Skin epidermis (tissue), 12 donors: Measurements from ENCODE around the gene MBIP.
A peak's percentile ranks its signal among the peaks of the same experiment; 100 is the strongest.
"Not testable (repeated sequence)": the region's sequence is repeated elsewhere in the genome, so short reads cannot be mapped to it uniquely, and the experiment has no call there.

Experiments
- H3K27ac ChIP-seq, 21 experiments: fragments of 200-600 bp; sonication (generic) in 11 of 21; one replicate each; pipeline ENCODE4 v1.5.0; 2020; ENCODE audit warnings: mild to moderate bottlenecking in 3 of 21, inconsistent platforms in 2 of 21, moderate library complexity in 2 of 21
- H3K4me3 ChIP-seq, 7 experiments: fragments of 200-600 bp; sonication (generic) in 2 of 7; one replicate each; pipeline ENCODE4 v1.5.0; 2020; ENCODE audit warnings: inconsistent platforms in 2 of 7, mild to moderate bottlenecking in 2 of 7, moderate library complexity in 1 of 7

The MBIP gene

DNA sequence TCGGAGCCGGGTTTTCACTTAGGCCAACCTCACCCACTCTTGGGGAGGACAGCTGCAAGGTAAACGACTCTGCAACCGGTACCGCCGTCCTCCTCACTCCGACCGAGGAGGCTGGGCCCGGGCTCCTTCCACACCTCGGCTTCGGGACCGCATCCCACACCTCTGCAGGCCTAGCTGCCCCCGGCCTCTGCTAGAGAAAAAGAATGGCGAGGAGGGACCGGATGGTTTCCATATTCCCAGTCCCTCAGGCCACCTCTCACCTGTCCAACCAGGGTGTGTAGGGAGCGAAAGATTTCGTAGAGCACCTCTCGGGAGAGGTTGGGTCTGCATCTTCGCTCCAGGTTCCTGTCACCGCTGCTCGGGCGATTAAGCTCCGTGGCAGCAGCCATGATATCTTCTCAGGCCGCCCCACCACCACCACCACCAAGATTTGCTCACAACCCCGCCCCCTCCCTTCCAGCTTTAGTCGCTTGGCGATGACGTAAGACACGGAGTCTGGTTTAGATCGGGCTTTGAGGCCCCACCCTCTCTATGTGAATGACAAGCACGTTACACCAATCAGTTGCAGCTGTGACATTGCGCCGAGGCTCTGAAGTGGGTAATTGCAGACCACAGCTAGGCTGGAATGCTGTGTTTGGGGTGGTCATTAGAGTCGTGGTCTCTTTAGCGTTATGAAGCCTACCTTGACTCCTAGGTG is at the start of gene MBIP:
Gene MBIP (minus strand): TSS at position 438 of the 697 bp plus-strand sequence. CDS start 49 bp downstream, at position 389.
- peak within 1 kb of the TSS; percentile 47 to 92 (median 86) for H3K27ac ChIP-seq
- peak within 1 kb of the TSS; percentile 54 to 96 (median 76) for H3K4me3 ChIP-seq

DNA sequence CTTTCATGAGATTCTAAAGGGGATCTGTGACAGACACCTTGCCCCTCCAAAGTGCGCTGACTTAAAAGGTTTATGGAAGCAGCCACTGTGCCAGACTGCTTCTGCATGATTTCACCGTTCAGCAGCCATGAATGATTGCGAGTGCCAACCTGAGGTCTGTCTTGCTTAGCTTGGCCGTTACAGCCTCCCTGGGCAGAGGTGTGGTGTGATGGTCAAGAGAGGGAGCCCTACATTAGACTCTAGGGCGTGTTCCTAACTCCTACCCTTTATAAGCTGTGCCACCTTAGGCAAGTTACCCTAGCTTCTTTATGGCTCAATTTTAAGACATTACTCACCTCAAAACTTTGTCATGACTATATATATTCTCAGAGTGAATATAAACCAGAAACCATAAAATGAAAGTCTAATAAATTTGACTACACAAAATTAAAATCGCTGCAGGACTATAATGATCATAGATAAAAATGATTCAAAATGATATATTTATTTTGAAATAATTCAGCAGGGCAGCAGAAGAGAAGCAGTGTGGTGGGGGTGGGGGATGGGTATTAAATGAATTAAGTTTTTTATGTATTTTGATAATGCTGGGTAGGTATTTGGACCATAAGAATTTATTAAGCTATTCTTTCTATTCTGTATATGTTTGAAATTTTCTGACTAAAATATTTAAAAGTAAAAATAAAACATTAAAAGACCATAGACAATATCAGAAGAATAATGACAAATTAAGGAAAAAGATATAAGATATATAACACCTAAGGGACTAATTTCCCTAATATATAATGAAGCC is 47.7 kb upstream of the MBIP start:
- Histone ChIP-seq H3K4me3 (no peak overlapping the region), H3K27ac (no peak overlapping the region)

- Histone ChIP-seq H3K4me3 (no peak overlapping the region), H3K27ac (no peak overlapping the region)
Measured at GRCh38 chr14:36365766-36366165, 45.3 kb upstream of the MBIP start.

DNA sequence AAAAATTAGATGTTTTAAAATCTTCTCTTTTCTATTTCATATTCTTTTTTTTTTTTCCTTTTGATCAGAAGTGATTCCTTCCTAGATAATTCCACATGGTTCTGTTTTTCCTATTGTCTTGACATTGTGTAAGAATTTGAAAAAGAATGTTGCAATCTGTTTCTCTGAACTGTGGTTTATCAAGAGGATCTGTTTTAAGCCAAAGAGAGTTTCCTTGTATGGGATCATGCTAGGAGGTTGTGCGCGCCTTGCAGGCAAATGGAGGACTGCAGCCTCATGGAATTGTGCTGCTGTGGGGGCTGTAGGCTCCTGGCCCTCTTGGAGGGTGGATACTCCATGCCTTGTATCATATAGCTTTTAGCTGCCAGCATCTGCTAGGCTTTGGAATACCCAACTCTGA is 43.3 kb upstream of the MBIP start:
- no peak overlapping the region for H3K27ac ChIP-seq
- no peak overlapping the region for H3K4me3 ChIP-seq

DNA sequence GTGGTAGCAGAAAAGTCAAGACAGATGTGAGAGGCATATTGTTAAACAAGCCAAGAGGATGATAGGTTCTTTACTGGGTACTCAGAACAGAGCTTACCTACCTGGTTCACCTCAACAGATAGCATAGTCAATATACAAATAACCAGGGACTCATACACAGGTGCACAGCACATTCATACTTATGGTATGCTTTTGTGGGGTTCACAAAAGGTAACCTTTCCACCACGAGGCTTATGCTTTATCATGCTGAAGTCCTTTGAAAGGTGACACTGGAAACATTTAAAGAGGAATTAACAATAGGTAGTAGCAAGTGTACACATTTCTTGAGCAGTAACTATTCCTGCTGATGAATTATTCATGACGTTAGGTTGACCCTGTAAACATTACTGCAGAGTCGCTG is 42.2 kb upstream of the MBIP start:
- Histone ChIP-seq H3K27ac (no peak overlapping the region), H3K4me3 (no peak overlapping the region)

- H3K4me3 ChIP-seq, result no peak overlapping the region
- no peak overlapping the region for H3K27ac ChIP-seq
Measured at GRCh38 chr14:36361210-36361853, 40.9 kb upstream of the MBIP start.

- H3K4me3 ChIP-seq, result no peak overlapping the region
- H3K27ac ChIP-seq, result no peak overlapping the region
Measured at GRCh38 chr14:36356862-36357261, 36.4 kb upstream of the MBIP start.

DNA sequence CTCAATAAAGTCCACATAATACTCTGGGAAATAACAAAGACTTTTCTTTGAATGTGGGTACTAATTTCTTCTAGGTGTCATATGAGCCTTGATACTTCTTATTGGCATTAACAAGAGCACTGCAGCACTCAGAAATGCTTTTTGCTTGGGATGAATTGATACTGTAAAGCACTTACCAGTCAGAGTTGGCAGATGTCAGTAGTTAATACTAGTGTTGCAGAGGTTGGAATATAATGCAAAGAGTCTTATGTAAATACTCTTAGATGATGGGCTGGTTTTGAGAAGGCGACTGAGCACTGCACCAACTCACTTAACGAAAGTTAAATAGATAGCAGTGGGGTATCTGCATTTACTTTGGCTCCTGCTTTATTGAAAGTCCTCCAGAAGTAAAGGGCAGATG is 25.6 kb upstream of the MBIP start:
- no peak overlapping the region for H3K27ac ChIP-seq
- H3K4me3 ChIP-seq, result no peak overlapping the region

DNA sequence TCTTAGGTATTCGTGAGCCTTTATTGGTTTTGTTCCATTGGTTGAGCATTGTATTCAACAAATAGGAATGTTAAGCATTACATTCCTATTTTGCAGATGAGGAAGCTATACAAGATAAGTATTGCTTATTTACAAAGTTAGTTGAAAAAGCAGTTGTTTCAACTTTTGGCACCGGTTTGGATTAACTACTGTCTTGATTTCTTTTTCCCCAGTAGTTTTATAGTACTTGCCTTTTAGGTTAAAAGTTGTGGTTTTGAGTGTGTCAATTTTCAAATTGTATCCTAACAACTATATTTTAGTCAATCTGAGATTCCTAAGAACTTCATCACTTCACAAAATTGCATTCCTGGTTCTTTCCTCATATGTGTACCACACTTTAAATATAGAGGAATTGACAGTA is 23.8 kb upstream of the MBIP start:
- no peak overlapping the region for H3K27ac ChIP-seq
- H3K4me3 ChIP-seq, result no peak overlapping the region

DNA sequence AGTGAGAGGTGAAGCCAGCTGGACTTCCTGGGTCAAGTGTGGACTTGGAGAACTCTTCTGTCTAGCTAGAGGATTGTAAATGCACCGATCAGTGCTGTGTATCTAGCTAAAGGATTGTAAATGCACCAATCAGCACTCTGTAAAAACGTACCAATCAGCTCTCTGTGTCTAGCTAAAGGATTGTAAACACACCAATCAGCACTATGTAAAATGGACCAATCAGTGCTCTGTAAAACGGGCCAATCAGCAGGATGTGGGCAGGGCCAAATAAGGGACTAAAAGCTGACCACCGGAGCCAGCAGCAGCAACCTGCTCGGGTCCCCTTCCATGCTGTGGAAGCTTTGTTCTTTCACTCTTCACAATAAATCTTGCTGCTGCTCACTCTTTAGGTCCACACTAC is 21.4 kb upstream of the MBIP start:
- not testable (repeated sequence) for H3K4me3 ChIP-seq, H3K27ac ChIP-seq

GRCh38 chr14:36340276-36340890 is 19.9 kb upstream of the MBIP start:
- H3K4me3 ChIP-seq, result no peak overlapping the region
- no peak overlapping the region for H3K27ac ChIP-seq

DNA sequence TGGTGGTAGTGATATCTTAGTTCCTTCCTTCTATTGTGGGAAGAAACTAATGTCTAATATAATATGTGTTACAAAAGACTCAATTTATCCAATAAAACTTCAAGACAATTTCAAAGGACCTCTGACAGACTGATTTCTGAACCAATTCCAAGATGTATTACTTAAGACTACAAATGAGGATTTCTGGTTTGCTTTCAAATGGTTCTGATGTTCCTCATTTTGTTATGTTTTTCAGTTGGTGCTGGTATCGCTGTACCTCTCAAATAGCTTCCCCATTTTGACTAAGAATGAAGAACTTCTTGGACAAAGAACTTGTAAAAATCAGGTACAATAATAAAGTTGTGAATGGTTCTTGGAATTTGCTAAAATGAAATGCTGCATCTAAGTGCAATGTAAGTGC is 19.4 kb upstream of the MBIP start:
- Histone ChIP-seq H3K4me3 (no peak overlapping the region), H3K27ac (no peak overlapping the region)

GRCh38 chr14:36333119-36333518 is 12.7 kb upstream of the MBIP start:
- H3K27ac ChIP-seq, result no peak overlapping the region

DNA sequence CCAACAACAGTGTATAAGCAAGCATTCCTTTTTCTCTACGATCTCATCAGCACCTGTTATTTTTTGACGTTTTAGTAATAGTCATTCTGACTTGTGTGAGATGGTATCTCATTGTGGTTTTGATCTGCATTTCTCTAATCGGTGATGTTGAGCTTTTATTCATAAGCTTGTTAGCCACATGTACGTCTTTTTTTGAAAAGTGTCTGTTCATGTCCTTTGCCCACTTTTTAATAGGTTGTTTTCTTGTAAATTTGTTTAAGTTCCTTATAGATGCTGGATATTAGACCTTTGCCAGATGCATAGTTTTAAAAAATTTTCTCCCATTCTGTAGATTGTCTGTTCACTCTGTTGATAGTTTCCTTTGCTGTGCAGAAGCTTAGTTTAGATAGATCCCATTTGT is 7.1 kb upstream of the MBIP start:
- not testable (repeated sequence) for H3K27ac ChIP-seq

More at GRCh38 chr14:36333119-36333518, 12.7 kb upstream of the MBIP start:
- no peak overlapping the region for H3K4me3 ChIP-seq

DNA sequence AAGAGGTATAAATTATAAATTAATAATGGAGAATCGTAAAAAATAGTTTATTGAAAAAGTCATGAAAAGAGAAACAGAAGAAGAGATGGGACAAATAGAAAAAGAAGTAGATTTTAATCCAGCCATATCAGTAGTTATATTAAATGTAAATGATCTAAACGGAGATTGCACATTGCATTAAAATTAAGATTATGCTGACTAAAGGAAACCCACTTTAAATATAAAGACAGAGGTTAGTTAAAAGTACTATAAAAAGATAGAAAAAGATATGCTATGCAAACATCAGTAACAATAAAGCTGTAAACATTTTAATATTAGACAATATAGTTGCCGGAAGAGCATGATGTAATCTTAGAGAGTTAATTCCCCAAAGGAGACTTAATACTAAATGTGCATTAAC is 5.4 kb upstream of the MBIP start:
- Histone ChIP-seq H3K27ac (no peak overlapping the region), H3K4me3 (no peak overlapping the region)

More for the DNA sequence above, 7.1 kb upstream of the MBIP start:
- not testable (repeated sequence) for H3K4me3 ChIP-seq

- Histone ChIP-seq H3K4me3 (no peak overlapping the region), H3K27ac (no peak overlapping the region)
Measured at GRCh38 chr14:36324897-36325296, 4.5 kb upstream of the MBIP start.

GRCh38 chr14:36320897-36321381 is 502 bp upstream of the MBIP start:
- Histone ChIP-seq H3K4me3 (peak overlapping the region; percentile 54 to 96 (median 76)), H3K27ac (peak overlapping the region in 18 of 21 experiments; percentile 44 to 92 (median 86))

DNA sequence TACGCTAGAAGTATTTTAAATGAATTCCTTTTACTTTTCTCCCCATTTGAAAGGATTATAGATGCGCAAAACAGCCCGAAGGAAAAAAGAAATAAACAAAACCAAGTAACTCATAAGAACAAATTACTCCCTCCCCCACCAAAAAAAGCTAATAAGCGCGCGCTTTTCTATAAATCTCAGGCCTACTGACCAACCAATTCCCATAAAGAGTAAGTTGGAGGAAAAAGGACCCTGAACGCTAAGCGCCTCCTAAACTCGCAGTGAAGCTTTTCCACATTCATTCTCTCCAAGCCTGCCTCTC is 588 bp downstream of the MBIP start:
- H3K27ac ChIP-seq, result peak overlapping the region; percentile 47 to 92 (median 86)
- peak overlapping the region; percentile 54 to 96 (median 76) for H3K4me3 ChIP-seq

DNA sequence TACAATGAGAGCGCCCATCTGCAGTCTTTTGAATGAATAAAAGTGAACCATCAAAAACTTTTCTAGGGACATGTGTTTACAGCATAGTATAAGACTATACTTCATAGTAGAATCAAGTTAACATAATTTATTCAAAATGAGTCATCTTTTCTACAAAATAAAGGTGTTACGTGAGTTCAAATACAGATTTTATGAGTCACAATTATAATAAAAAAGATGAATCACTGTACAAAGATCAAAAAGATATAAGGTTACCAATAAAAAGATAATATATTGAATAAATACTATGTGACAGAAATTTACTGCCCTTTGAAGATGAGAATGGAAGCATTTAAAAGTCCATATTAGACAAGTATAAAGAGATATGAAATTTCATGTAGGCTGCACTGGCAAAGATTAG is 2.8 kb downstream of the MBIP start:
- no peak overlapping the region for H3K4me3 ChIP-seq
- H3K27ac ChIP-seq, result no peak overlapping the region

GRCh38 chr14:36316131-36316530 is 4.3 kb downstream of the MBIP start:
- H3K27ac ChIP-seq, result no peak overlapping the region

More at GRCh38 chr14:36316131-36316530, 4.3 kb downstream of the MBIP start:
- no peak overlapping the region for H3K4me3 ChIP-seq
